K562 (cell line): ENCODE data around the gene NPDC1. TPM values are rescaled to one million over a fixed set of nuclear protein-coding genes. Genes with fewer than 3 reads are reported as not detected.

Experiments used
- BCOR ChIP-seq: fragments of 450-650 bp; IDR thresholded peaks from 2 replicates; pipeline ENCODE4 v1.6.1; 2016
- CBFA2T3 ChIP-seq: fragments of 450-650 bp; IDR thresholded peaks from 2 replicates; pipeline ENCODE4 v1.6.1; 2017
- CCAR2 ChIP-seq: fragments of 200-400 bp; formaldehyde crosslinking; IDR thresholded peaks from 2 replicates; pipeline ENCODE4 v1.6.1; 2017; ENCODE audit warnings: mild to moderate bottlenecking, low read depth, low read length
- EHMT2 ChIP-seq: fragments of 450-650 bp; IDR thresholded peaks from 2 replicates; pipeline ENCODE4 v1.6.1; 2018; ENCODE audit warnings: antibody characterized with exemption
- EP300 ChIP-seq: IDR thresholded peaks from 2 replicates; pipeline ENCODE4 v1.6.1; 2012; ENCODE audit warnings: low read length, improper control_type of control experiment
- HDAC1 ChIP-seq, 2 experiments: fragments of 450-650 bp; IDR thresholded peaks; 2 replicates each; pipeline ENCODE4 v1.6.1; 2016 to 2017; ENCODE audit warnings: inconsistent platforms in 1 of 2, mild to moderate bottlenecking in 1 of 2, moderate library complexity in 1 of 2
- KDM5B ChIP-seq: fragments of 200-600 bp; sonication (generic); IDR thresholded peaks from 2 replicates; pipeline ENCODE4 v1.6.1; 2012; ENCODE audit warnings: low read depth, mild to moderate bottlenecking, moderate library complexity, low read length, control low read depth, inconsistent platforms; ENCODE audit not compliant: insufficient replicate concordance
- MIER1 ChIP-seq: fragments of 450-650 bp; IDR thresholded peaks from 2 replicates; pipeline ENCODE4 v1.6.1; 2016; ENCODE audit warnings: antibody characterized with exemption, mild to moderate bottlenecking, low read depth
- MTA2 ChIP-seq: fragments of 450-650 bp; IDR thresholded peaks from 2 replicates; pipeline ENCODE4 v1.6.1; 2016; ENCODE audit warnings: low read depth
- MYNN ChIP-seq, 2 experiments: sonication (generic); formaldehyde crosslinking in 1 of 2; IDR thresholded peaks; 2 replicates each; pipeline versions ENCODE4 v1.5.0 to v1.6.1; 2016 to 2020; ENCODE audit warnings: antibody characterized with exemption in 1 of 2, missing genetic modification reagents in 1 of 2
- NCOA4 ChIP-seq: fragments of 450-650 bp; IDR thresholded peaks from 2 replicates; pipeline ENCODE4 v1.6.1; 2018; ENCODE audit warnings: mild to moderate bottlenecking; ENCODE audit not compliant: partially characterized antibody
- PHB ChIP-seq: fragments of 250-450 bp; sonication (Bioruptor Pico); IDR thresholded peaks from 2 replicates; pipeline ENCODE4 v1.5.0; 2021
- PHB2 ChIP-seq: fragments of 450-650 bp; IDR thresholded peaks from 2 replicates; pipeline ENCODE4 v1.6.1; 2017; ENCODE audit warnings: low read depth
- PRDM10 ChIP-seq: fragments of 450-650 bp; IDR thresholded peaks from 2 replicates; pipeline ENCODE4 v1.6.1; 2018; ENCODE audit not compliant: partially characterized antibody
- SMARCE1 ChIP-seq: fragments of 450-650 bp; IDR thresholded peaks from 2 replicates; pipeline ENCODE4 v1.7.1; 2016; ENCODE audit warnings: mild to moderate bottlenecking
- TAF1 ChIP-seq: IDR thresholded peaks from 2 replicates; pipeline ENCODE4 v1.6.1; 2011; ENCODE audit warnings: mild to moderate bottlenecking, low read length, moderate library complexity; ENCODE audit not compliant: insufficient read depth, control insufficient read depth, severe bottlenecking; ENCODE audit errors: extremely low read depth
- ZFP36 ChIP-seq: fragments of 150-350 bp; IDR thresholded peaks from 2 replicates; pipeline ENCODE4 v1.6.1; 2018; ENCODE audit warnings: low read length, low read depth; ENCODE audit not compliant: partially characterized antibody
- ZNF175 ChIP-seq: fragments of 200-800 bp; sonication (Bioruptor generic); IDR thresholded peaks from 2 replicates; pipeline ENCODE4 v1.6.1; 2016; ENCODE audit warnings: low read depth, mild to moderate bottlenecking, missing genetic modification characterization, missing compliant biosample characterization
- polyA plus RNA-seq, 8 experiments: library from polyadenylated mRNA; depleted of rRNA in 4 of 8; stranded (reverse) in 5 of 8; unstranded in 3 of 8; fragments of >200 nt; fragmentation: Nextera tagmentation in 2 of 8; fragmentation: Illumina TruSeq in 1 of 8; extraction: Ambion mirVana in 2 of 8; extraction: Trizol in 1 of 8; gene quantifications; 2 replicates each; pipeline versions ENCODE4 v1.2.1 to v1.2.3, GENCODE V29; 2011 to 2014; ENCODE audit warnings: inconsistent platforms in 1 of 8, missing spikeins in 1 of 8
- total RNA-seq, 7 experiments: library from RNA; depleted of rRNA in 6 of 7; stranded (reverse); fragments of >200 nt in 6 of 7; fragmentation: Illumina TruSeq in 2 of 7; extraction: Trizol in 2 of 7; gene quantifications; 2 replicates each; pipeline versions ENCODE4 v1.2.1 to v1.2.3, GENCODE V29; 2011 to 2021; ENCODE audit warnings: low replicate concordance in 1 of 7
- TF ChIP-seq, protein P1 (sequence below): sonication (generic); formaldehyde crosslinking; IDR thresholded peaks from 2 replicates; pipeline ENCODE4 v1.8.0; 2022; ENCODE audit warnings: mild to moderate bottlenecking, missing genetic modification reagents
- TF ChIP-seq, protein P2 (sequence below): fragments of 250-450 bp; sonication (Bioruptor Pico); IDR thresholded peaks from 2 replicates; pipeline ENCODE4 v1.5.0; 2020; ENCODE audit warnings: mild to moderate bottlenecking

Gene NPDC1
- total and polyA plus RNA-seq, 9 of the 15 experiments (the other 6 are each of a cell fraction or from before 2014, with no cell fraction given), result 0.06 to 2.1 (median 0.53) TPM; not detected in 3

- no peak for TF ChIP-seq CCAR2
- no peak for TF ChIP-seq PHB (CRISPR knock-in tag)
- peak; percentile 60; the same call in 1 of the 2 replicates for TF ChIP-seq SMARCE1
- TF ChIP-seq PRDM10, result no peak
- no peak for TF ChIP-seq MIER1
- TF ChIP-seq HDAC1 (IDR thresholded peaks at IDR 0.05), result peak in 1 of 2 experiments; percentile 30; a peak in 1 of 4 replicates
- TF ChIP-seq ZFP36, result peak; percentile 87
- TF ChIP-seq TAF1, result no peak
- peak; percentile 10; the same call in 1 of the 2 replicates for TF ChIP-seq EP300
- TF ChIP-seq ZNF175 (CRISPR knock-in tag), result no peak
- TF ChIP-seq, protein P1, sequence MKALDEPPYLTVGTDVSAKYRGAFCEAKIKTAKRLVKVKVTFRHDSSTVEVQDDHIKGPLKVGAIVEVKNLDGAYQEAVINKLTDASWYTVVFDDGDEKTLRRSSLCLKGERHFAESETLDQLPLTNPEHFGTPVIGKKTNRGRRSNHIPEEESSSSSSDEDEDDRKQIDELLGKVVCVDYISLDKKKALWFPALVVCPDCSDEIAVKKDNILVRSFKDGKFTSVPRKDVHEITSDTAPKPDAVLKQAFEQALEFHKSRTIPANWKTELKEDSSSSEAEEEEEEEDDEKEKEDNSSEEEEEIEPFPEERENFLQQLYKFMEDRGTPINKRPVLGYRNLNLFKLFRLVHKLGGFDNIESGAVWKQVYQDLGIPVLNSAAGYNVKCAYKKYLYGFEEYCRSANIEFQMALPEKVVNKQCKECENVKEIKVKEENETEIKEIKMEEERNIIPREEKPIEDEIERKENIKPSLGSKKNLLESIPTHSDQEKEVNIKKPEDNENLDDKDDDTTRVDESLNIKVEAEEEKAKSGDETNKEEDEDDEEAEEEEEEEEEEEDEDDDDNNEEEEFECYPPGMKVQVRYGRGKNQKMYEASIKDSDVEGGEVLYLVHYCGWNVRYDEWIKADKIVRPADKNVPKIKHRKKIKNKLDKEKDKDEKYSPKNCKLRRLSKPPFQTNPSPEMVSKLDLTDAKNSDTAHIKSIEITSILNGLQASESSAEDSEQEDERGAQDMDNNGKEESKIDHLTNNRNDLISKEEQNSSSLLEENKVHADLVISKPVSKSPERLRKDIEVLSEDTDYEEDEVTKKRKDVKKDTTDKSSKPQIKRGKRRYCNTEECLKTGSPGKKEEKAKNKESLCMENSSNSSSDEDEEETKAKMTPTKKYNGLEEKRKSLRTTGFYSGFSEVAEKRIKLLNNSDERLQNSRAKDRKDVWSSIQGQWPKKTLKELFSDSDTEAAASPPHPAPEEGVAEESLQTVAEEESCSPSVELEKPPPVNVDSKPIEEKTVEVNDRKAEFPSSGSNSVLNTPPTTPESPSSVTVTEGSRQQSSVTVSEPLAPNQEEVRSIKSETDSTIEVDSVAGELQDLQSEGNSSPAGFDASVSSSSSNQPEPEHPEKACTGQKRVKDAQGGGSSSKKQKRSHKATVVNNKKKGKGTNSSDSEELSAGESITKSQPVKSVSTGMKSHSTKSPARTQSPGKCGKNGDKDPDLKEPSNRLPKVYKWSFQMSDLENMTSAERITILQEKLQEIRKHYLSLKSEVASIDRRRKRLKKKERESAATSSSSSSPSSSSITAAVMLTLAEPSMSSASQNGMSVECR (CRISPR knock-in tag), result 0 out of 2 replicates have a peak, but pooled peaks have one; percentile 32
- no peak for TF ChIP-seq PHB2
- TF ChIP-seq NCOA4, result no peak
- TF ChIP-seq BCOR, result no peak
- peak; percentile 40; the same call in 1 of the 2 replicates for TF ChIP-seq MYNN (IDR thresholded peaks at IDR 0.05)
- TF ChIP-seq MYNN (CRISPR knock-in tag; IDR thresholded peaks at IDR 0.05), result no peak
- peak; percentile 44 for TF ChIP-seq KDM5B
- no peak for TF ChIP-seq CBFA2T3
- TF ChIP-seq EHMT2, result 0 out of 2 replicates have a peak, but pooled peaks have one; percentile 37
- TF ChIP-seq, protein P2, sequence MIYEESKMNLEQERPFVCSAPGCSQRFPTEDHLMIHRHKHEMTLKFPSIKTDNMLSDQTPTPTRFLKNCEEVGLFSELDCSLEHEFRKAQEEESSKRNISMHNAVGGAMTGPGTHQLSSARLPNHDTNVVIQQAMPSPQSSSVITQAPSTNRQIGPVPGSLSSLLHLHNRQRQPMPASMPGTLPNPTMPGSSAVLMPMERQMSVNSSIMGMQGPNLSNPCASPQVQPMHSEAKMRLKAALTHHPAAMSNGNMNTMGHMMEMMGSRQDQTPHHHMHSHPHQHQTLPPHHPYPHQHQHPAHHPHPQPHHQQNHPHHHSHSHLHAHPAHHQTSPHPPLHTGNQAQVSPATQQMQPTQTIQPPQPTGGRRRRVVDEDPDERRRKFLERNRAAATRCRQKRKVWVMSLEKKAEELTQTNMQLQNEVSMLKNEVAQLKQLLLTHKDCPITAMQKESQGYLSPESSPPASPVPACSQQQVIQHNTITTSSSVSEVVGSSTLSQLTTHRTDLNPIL (CRISPR knock-in tag), result no peak
- no peak for TF ChIP-seq MTA2
Measured at GRCh38 chr9:137083394-137084004, 37.5 kb upstream of the NPDC1 start (continued).
